Activated T-cell treated with anti-CD3 and anti-CD28 coated beads for 48 hours (primary cell): ENCODE measurements around the gene PABPN1L.
"Not testable (repeated sequence)": the region's sequence is repeated elsewhere in the genome, so short reads cannot be mapped to it uniquely, and the experiment has no call there.

Experiments
- DNase-seq: peaks from one replicate; pipeline ENCODE4 v3.0.0-alpha.2; 2020; ENCODE audit warnings: low read depth

Gene PABPN1L

GRCh38 chr16:88901718-88902337 lies 35.4 kb upstream of the PABPN1L start:
- no peak for DNase-seq

- no peak for DNase-seq
Observed at GRCh38 chr16:88900662-88901052, 34.2 kb upstream of the PABPN1L start.

GRCh38 chr16:88899901-88900661 lies 33.6 kb upstream of the PABPN1L start:
- DNase-seq, result no peak

- DNase-seq, result no peak
Observed at GRCh38 chr16:88897696-88898425, 31.4 kb upstream of the PABPN1L start.

- DNase-seq, result no peak
Observed at GRCh38 chr16:88896238-88897070, 30.0 kb upstream of the PABPN1L start.

GRCh38 chr16:88895335-88895734 lies 28.9 kb upstream of the PABPN1L start:
- DNase-seq, result no peak

- DNase-seq, result no peak
Observed at GRCh38 chr16:88894681-88895300, 28.3 kb upstream of the PABPN1L start.

GRCh38 chr16:88894266-88894665 lies 27.8 kb upstream of the PABPN1L start:
- not testable (repeated sequence) for DNase-seq

GRCh38 chr16:88893127-88893968 lies 26.9 kb upstream of the PABPN1L start:
- DNase-seq, result no peak

GRCh38 chr16:88892065-88892464 lies 25.6 kb upstream of the PABPN1L start:
- no peak for DNase-seq

- DNase-seq, result no peak
Observed at GRCh38 chr16:88891083-88891482, 24.6 kb upstream of the PABPN1L start.

- not testable (repeated sequence) for DNase-seq
Observed at GRCh38 chr16:88889702-88890352, 23.4 kb upstream of the PABPN1L start.

- DNase-seq, result no peak
Observed at GRCh38 chr16:88888461-88889387, 22.3 kb upstream of the PABPN1L start.

- no peak for DNase-seq
Observed at GRCh38 chr16:88888057-88888456, 21.6 kb upstream of the PABPN1L start.

- no peak for DNase-seq
Observed at GRCh38 chr16:88886845-88887521, 20.5 kb upstream of the PABPN1L start.

- no peak for DNase-seq
Observed at GRCh38 chr16:88886420-88886844, 20.0 kb upstream of the PABPN1L start.

- DNase-seq, result no peak
Observed at GRCh38 chr16:88885693-88886280, 19.3 kb upstream of the PABPN1L start.
